GM04504 (cell line): Measurements from ENCODE around the gene FKBP15.
"Not testable (repeated sequence)": the region's sequence is repeated elsewhere in the genome, so short reads cannot be mapped to it uniquely, and the experiment has no call there.

Source experiments
- DNase-seq: peaks from one replicate; pipeline ENCODE4 v3.0.0-alpha.2; 2012; ENCODE audit warnings: low read depth

FKBP15 gene, protein sequence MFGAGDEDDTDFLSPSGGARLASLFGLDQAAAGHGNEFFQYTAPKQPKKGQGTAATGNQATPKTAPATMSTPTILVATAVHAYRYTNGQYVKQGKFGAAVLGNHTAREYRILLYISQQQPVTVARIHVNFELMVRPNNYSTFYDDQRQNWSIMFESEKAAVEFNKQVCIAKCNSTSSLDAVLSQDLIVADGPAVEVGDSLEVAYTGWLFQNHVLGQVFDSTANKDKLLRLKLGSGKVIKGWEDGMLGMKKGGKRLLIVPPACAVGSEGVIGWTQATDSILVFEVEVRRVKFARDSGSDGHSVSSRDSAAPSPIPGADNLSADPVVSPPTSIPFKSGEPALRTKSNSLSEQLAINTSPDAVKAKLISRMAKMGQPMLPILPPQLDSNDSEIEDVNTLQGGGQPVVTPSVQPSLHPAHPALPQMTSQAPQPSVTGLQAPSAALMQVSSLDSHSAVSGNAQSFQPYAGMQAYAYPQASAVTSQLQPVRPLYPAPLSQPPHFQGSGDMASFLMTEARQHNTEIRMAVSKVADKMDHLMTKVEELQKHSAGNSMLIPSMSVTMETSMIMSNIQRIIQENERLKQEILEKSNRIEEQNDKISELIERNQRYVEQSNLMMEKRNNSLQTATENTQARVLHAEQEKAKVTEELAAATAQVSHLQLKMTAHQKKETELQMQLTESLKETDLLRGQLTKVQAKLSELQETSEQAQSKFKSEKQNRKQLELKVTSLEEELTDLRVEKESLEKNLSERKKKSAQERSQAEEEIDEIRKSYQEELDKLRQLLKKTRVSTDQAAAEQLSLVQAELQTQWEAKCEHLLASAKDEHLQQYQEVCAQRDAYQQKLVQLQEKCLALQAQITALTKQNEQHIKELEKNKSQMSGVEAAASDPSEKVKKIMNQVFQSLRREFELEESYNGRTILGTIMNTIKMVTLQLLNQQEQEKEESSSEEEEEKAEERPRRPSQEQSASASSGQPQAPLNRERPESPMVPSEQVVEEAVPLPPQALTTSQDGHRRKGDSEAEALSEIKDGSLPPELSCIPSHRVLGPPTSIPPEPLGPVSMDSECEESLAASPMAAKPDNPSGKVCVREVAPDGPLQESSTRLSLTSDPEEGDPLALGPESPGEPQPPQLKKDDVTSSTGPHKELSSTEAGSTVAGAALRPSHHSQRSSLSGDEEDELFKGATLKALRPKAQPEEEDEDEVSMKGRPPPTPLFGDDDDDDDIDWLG

DNA sequence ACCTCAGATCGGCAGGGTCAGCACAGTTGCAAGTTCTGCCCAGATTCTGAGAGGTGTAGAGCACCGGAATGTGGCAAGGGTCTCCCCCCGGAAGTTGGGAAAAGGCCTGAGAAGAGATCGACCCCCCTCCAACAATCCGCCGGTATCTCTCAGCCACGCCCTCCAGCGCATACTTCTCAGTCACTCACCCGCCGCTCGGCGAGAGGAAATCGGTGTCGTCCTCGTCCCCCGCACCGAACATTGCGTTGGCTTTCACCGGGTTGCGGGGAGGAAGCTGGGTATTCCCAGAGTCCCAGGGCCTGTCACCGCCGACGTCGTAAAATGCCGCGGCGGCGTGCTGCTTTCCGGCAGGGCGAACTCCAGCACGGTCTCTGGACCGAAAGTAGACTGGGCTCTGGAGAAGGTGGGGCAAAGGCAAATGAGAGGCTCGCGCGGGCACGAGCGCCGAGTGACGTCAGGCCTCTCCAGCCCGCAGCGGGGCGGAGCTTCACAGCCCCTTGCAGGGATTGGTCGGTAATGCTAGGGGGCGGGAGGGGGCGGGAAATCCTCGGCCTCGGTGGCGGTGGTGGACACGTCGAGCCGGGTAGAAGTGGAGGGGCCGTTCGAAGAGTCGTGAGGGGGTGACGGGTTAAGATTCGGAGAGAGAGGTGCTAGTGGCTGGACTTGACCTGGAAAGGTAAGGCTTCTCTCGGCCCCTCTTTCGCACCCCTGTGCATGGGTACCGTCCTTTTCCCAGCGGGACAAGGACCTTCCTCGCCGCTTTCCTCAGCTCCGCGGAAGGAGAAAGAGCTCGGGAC, at the start of gene FKBP15, which contains the start of gene SLC31A1:
FKBP15 (minus strand) TSS at position 275 of the 797 bp plus-strand sequence; CDS start at position 241, 34 bp downstream.
SLC31A1 (plus strand) TSS at position 542 of the 797 bp plus-strand sequence. CDS start 34,605 bp downstream, outside the sequence.
- peak; percentile 97 for DNase-seq

DNA sequence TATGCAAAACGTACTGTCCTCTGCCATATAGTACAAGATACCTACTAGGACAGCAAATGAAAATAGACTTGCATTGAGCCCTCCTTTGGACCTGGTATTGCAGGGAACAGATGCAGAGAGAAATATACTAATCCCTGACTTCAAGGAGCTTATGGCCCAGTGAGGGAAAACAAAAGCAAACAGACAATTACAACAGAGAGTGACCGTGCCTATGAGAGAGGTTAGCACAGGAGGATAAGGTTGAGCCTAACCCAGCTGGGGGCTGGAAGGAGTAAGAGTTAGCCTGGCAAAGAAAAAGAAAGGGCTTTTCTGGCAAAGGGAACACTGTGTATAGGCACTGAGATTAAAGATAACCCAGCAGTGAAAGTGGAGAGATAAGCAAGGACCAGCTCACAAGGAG, 48.8 kb upstream of the FKBP15 start:
- DNase-seq, result no peak

DNA sequence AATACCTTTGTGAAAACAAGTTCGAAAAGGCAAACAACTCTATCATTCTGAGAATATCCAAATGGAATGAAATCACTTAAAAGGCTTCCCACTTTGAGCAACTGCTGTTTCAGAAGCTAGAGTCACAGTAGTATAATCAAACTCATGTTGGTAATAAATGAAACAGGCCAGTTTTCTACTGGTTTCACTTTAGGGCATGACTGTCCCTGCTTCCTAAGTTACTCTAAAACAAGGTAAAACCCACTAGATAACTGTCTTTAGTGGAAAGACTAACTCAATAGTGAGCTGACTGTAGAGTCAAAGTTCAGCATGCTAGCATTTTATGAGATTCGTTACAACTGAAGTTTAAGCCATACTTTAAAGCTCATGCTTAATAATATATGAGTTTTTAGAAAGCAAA, 48.3 kb upstream of the FKBP15 start:
- no peak for DNase-seq

DNA sequence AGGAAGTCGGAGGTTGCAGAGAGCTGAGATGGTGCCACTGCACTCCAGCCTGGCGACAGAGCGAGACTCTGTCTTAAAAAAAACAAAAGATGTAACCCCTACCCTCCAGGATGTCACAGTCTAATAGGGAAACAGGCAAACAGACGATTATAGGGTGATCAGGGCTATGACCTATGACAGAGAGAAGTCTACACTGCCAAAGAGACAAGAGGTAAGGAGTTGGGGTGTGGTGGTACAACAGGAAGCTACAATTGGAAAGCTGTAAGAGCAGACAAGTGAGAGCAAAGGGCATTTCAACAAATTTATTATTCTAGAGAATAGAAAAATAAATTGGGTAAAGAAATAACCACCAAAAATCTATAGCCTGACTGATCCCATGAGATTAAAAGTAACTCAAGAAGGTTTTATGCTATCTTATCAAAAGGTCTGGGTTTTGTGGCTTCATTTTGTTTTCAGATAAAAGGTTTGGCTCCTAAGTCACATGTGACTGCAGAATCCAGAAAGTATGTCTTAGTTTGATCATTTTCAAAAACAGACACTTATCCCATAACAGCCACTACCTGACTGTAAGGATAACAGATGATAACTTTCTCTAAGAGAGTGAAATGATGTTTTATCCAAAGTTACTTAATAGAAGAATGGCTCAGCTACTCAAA, 47.0 kb upstream of the FKBP15 start:
- no peak for DNase-seq

DNA sequence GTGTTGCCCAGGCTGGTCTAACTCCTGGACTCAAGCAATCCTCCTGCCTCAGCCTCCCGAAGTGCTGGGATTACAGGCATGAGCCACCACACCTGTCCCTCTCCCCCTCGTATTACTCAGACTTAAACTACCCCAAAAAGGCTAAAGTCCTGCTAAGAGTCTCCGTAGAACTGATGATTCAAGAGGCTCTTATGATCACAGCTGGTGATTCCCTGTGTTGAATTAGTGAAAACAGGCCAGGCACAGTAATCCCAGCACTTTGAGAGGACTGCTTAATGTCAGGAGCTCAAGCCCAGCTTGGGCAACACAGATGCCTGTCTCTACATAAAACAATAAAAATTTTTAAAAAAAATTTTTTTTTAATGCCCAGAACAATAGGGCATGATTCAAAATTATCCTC, 45.1 kb upstream of the FKBP15 start:
- no peak for DNase-seq

DNA sequence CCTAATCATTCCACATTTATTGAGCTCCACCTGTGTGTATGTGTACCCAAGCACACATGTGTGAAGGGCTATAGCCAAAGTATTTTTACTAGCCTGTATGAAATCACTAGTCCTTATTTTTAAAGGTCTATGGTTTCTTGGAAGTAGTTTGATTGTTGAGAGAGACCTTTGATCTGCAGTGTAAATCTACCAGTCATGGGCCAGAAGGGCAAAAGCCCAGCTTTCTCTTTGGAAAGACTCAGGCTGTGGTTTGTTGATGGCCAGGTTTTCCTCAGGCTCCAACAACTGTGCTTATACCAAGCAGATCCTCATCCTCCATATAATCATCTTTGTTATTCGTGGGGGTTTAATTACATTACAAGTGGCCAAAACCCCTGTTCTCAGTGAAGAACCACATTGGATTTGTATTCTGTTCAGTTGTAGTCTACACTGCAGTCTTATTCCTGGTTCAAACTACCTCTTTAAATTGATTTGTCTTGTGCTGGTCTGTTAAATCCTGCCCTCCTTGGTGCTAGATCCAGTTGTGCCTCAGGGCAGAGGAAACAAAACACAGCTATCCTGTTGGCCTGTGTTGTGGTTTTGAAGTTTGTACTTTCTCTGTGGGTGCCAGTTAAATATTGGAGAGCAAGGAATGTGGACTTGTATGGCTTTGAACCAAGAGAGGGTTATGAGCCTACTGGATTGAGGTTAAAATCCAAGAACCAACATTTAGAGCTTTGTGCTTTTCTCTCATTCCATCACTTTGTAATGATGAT, 41.0 kb upstream of the FKBP15 start:
- no peak for DNase-seq

DNA sequence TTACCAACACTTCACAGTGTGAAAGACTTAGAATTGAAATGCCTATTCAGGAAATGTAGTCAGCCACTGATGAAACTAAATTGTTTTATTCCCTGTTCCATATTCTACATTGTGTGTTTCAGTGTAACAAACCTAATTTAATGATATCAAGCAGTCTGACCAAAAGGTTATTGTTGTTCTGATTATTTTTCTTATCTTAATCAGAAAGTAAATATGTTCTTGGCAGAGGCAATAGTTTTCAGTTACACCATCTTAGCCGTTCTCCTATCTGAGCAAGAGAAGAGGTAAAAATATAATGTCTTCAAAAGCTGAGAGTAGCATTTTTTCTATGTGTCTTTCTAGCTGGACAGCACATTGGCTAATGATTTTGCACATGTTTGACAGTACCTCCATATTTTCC, 37.2 kb upstream of the FKBP15 start:
- no peak for DNase-seq

DNA sequence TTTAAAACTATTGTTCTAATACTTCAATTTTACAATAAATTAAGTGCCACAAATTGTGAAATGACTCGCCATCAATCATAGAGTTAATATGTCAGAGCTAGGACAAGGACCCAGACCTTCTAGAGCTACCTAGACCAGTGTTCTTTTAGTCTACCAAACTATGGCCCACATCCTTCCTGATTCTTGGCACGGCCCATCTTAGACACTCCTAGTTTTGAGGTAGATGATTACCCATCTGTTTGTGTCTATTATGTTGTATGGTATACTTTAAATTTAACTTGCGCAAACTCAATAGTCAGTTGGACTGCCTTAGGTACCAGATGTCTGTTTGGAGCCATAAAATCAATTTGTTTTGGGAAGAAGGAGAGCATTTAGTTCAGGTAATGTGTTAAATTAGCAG, 36.8 kb upstream of the FKBP15 start:
- no peak for DNase-seq

DNA sequence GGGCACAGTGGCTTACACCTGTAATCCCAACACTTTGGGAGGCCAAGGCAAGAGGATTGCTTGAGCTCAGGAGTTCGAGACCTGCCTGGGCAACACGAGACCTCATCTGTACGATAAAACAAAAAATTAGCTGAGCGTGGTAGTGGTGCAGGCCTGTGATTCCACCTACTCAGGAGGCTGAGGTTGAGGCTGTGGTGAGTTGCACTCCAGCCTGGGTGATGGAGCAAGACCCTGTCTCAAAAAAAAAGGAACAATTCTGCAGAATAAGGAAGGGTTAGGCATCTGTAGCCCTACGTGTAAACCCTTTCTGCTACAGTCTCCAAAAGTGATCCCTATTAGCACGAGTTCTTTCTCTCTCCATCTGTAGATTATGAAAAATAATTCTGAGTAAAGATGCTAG, 34.4 kb upstream of the FKBP15 start:
- DNase-seq, result no peak

DNA sequence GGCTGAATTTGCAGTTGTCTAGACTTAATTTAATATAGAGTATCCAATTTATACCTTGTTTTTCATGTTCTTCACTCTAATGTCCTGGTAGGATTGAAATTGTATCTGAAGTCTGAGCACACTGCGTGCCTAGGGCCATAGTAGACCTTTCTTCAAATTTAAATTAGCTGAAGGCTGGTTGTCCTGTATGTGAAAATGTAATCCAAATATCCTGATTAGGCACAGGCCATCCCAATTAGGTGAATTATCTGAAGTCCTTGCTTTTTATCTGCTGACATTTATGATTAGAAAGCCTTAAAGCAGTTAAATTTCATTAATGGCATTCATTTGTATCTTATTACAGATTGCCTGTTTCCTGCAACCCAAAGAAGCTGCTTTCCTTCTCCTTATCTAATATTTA, 33.9 kb upstream of the FKBP15 start:
- no peak for DNase-seq

DNA sequence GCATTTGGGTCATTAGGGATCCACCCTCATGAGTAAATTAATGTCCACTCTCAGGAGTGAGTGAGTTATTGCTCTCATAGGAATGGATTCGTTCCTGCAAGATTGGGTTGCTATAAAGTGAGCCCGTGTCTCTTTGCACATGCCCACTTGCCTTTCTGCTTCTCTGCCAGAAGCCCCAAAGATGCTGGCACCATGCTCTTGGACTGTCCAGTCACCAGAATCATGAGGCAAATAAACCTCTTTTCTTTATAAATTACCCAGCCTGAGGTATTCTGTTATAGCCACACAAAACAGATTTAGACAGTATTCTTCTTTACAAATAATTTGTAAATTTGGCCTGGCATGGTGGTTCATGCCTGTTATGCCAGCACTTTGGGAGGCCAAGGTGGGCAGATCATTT, 29.7 kb upstream of the FKBP15 start:
- DNase-seq, result no peak

DNA sequence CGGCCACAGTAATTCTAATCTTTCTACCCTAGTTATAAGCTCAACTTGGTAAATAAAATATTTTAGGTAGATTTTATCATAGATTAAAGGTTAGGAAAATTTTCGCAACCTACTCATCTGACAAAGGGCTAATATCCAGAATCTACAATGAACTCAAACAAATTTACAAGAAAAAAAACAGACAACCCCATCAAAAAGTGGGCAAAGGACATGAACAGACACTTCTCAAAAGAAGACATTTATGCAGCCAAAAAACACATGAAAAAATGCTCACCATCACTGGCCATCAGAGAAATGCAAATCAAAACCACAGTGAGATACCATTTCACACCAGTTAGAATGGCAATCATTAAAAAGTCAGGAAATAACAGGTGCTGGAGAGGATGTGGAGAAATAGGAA, 28.6 kb upstream of the FKBP15 start:
- DNase-seq, result not testable (repeated sequence)

DNA sequence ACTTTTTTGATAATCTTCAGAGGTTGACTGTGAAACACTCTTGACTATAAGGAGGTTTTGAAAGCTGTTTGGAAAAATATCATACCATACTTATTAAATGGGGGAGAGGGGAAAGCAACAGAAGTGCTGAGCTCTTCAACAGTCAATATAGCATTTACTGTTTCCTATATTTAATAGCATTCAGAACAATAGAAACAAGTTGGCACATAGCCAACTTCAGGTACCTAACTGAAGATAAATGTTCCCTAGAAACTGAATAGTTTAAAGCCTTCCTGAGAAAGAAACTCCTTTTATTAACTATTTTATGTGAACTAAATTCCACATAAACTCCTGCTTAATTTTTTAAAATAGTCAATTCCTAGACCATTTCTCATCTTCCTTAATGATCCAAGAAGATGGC, 26.6 kb upstream of the FKBP15 start:
- DNase-seq, result no peak

DNA sequence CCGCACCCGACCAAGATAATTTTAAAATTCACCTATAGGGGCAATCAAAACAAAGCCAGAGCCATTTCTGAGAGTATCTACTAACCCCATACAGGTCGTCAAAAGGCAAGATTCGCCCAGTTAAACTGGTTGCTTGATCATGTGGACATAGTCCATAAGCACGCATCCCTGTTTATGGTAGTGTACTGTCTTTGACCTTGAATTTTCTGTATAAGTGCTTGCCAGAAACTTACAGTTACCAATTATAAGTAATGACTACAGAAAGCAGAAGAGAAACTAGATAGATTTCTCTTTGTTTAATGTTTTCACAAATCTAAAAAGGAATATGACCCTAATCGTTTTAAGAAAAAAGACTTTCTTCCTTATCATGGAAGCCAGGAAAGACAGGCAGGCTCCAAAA, 25.9 kb upstream of the FKBP15 start:
- no peak for DNase-seq

DNA sequence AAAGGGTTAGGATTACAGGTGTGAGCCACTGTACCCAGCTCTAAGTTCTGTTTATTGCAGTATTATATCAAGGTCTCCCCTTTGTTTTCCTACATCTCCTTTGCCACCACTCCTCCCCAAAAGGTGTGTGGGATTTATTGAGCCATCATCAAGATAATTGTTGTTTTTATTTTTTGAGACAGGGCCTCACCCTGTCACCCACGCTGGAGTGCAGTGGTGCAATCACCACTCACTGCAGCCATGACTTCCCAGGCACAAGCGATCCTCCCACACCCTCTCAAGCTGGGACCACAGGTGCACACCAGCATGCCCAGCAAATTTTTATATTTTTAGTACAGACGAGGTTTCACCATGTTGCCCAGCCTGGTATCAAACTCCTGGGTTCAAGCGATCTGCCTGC, 24.8 kb upstream of the FKBP15 start:
- no peak for DNase-seq

DNA sequence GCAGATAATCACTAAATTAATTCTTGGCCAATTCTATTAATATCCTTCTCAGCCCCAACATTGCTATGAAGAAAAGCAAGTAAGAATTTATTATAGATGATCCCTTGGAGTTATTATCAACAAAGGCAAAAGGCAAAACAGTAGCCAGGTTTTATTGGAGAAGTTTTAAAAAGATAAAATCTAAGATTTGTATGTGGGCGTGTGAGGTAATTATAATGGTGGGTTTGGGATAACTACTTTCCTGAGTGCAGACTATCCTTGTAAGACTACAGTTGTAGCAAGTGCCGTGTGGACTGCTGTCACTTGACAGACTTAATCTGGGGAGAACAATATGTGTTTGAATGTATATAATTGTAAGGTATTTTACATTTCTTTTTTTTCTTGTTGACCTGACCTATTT, 23.5 kb upstream of the FKBP15 start:
- DNase-seq, result no peak

DNA sequence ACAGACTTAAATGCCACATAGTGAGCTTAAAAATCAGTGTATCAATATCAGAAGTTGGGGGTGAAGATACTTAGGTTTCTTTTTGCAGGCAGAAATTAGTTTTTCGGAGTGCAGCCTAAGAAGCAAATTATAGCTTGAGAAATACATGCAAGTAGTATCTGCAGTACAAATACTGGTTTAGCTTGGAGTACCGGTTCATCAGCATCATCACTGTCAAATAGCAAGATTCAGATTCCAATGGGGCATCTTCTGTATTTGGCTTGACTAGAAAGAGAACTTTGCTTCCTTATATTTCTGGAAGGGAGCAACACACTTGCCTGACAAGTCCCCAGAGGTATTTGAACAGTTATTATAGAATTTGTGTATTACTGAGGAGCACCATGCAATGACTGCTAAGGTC, 20.1 kb upstream of the FKBP15 start:
- no peak for DNase-seq

DNA sequence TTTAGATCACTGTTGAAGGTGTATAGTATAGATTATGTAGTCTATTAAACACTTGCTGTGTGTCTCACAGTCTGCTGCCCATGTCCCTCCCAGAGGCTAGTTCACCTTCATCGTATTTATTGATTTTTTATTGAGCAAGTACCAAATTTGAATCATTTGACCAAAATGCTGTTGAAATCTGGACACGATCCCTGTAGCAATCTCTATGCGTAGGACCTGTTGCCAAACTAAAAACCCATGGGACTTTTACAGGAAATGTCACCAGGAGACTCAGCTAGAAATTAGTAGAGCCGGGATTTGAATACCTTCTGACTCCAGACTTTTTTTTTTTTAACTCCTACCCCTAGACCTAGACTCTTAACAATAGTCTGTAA, 17.8 kb upstream of the FKBP15 start:
- no peak for DNase-seq

DNA sequence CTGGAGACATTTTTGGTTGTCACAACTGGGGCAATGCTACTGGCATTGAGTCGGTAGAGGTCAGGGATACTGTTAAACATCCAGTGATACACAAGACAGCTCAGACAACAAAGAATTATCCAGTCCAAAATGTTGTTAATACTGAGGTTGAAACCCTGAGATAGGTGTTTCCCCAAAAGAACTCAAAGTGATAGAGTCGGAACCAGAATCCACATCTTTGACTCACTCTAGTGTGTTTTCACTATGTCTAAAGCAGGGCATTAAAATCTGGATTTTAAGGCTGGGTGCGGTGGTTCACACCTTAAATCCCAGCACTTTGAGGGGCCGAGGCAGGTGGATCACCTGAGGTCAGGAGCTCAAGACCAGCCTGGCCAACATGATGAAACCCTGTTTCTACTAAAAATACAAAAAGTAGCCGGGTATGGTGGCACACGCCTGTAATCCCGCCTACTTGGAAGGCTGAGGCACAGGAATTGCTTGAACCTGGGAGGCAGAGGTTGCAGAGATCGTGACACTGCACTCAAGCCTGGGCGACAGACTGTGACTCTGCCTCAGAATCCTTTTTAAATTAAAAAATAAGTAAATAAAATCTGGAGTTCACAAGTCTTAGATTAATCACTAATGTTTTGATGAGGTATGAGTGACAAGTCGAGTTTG, 17.3 kb upstream of the FKBP15 start:
- no peak for DNase-seq

DNA sequence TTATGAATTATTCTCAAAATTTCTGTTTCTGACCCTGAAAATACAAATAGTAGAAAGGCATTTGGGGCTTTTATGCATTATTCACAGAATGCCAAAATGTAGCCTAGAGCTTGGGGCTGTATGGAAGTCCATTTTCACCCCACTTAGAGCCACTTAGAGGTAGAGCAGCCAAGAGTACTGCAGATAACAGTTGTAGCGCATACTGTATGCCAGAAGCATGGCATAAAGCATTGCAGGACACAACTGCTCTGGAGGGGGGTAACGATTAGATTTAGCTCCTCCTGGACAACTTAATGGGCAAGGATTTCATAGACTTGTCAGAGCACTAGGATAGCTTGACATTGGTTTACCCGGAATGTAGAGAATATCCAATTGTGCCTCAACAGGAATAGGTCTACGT, 15.9 kb upstream of the FKBP15 start:
- no peak for DNase-seq
